Ammon's horn (tissue), 1 donor: ENCODE results near the gene ZNF614.
A peak's percentile ranks its signal among the peaks of the same experiment; 100 is the strongest.
"Not testable (repeated sequence)": the region's sequence is repeated elsewhere in the genome, so short reads cannot be mapped to it uniquely, and the experiment has no call there.

ENCODE experiments used
- DNase-seq: peaks from one replicate; pipeline ENCODE4 v3.0.0-alpha.2; 2016; ENCODE audit warnings: low spot score

The ZNF614 gene

GRCh38 chr19:51986309-51987291 lies 41.6 kb downstream of the ZNF614 start, which contains the start of gene ZNF350:
TSS of gene ZNF350 (minus strand) at chr19:51986840. CDS start at chr19:51974360, 12,480 bp downstream.
- DNase-seq = peak; percentile 97

GRCh38 chr19:51983361-51983760 lies 44.8 kb downstream of the ZNF614 start:
- no peak for DNase-seq

- not testable (repeated sequence) for DNase-seq
Measured at GRCh38 chr19:51980926-51981325, 47.3 kb downstream of the ZNF614 start.

- no peak for DNase-seq
Measured at GRCh38 chr19:51980116-51980736, 48.0 kb downstream of the ZNF614 start.

GRCh38 chr19:51978882-51979281 lies 49.3 kb downstream of the ZNF614 start:
- DNase-seq = no peak

GRCh38 chr19:51977346-51977745 lies 50.8 kb downstream of the ZNF614 start:
- no peak for DNase-seq

- DNase-seq = no peak
Measured at GRCh38 chr19:51976852-51977251, 51.3 kb downstream of the ZNF614 start.

- DNase-seq = not testable (repeated sequence)
Measured at GRCh38 chr19:51975787-51976186, 52.4 kb downstream of the ZNF614 start.

- no peak for DNase-seq
Measured at GRCh38 chr19:51971624-51972023, 56.6 kb downstream of the ZNF614 start.

- no peak for DNase-seq
Measured at GRCh38 chr19:51970718-51971117, 57.5 kb downstream of the ZNF614 start.

- DNase-seq = no peak
Measured at GRCh38 chr19:51965583-51965982, 62.6 kb downstream of the ZNF614 start.
